Right lobe of liver (tissue), 6 donors: ENCODE measurements around the gene XCL2. TPM values are rescaled to one million over a fixed set of nuclear protein-coding genes. Genes with fewer than 3 reads are reported as not detected.
"Not testable (repeated sequence)": the region's sequence is repeated elsewhere in the genome, so short reads cannot be mapped to it uniquely, and the experiment has no call there.

ENCODE experiments used
- ATAC-seq, 4 donors: fragments of 200-7000 bp; cut with Tn5 transposase; one replicate each; pipeline ENCODE4 v1.9.1; 2020; ENCODE audit warnings: mild to moderate bottlenecking in 4 of 4, moderate library complexity in 4 of 4
- DNase-seq, 3 donors: peaks; one replicate each; pipeline ENCODE4 v3.0.0-alpha.2; 2020
- H3K27ac ChIP-seq, 3 donors: fragments of 200-600 bp; one replicate each; pipeline ENCODE4 v1.8.0; 2022
- H3K27me3 ChIP-seq, 2 donors: fragments of 200-600 bp; one replicate each; pipeline ENCODE4 v1.8.0; 2022
- H3K36me3 ChIP-seq, 4 donors: fragments of 200-600 bp; sonication (generic) in 1 of 4; one replicate each; pipeline versions ENCODE4 v1.5.1 to v1.8.0; 2017 to 2022; ENCODE audit warnings: control low read depth in 1 of 4
- H3K4me1 ChIP-seq, 4 donors: fragments of 200-600 bp; sonication (generic) in 1 of 4; one replicate each; pipeline versions ENCODE4 v1.5.1 to v1.8.0; 2017 to 2022; ENCODE audit warnings: control low read depth in 1 of 4
- H3K4me3 ChIP-seq, 3 donors: fragments of 200-600 bp; one replicate each; pipeline ENCODE4 v1.8.0; 2022
- H3K9me3 ChIP-seq, 4 donors: fragments of 200-600 bp; sonication (generic) in 1 of 4; one replicate each; pipeline versions ENCODE4 v1.5.1 to v1.8.0; 2017 to 2022; ENCODE audit warnings: control low read depth in 1 of 4
- CTCF ChIP-seq, 4 donors: fragments of 200-600 bp in 3 of 4; fragments of 450-650 bp in 1 of 4; IDR thresholded peaks; one replicate each; pipeline versions ENCODE4 v1.5.1 to v1.8.0; 2016 to 2022; ENCODE audit warnings: antibody characterized with exemption in 4 of 4, mild to moderate bottlenecking in 2 of 4
- POLR2A ChIP-seq: fragments of 450-650 bp; IDR thresholded peaks from one replicate; pipeline ENCODE4 v1.6.1; 2017; ENCODE audit warnings: antibody characterized with exemption, mild to moderate bottlenecking
- WGBS: methylation state at CpG from one replicate; pipeline ENCODE4 v1.1.6; 2018; ENCODE audit warnings: low coverage, low lambda C conversion rate; ENCODE audit not compliant: insufficient coverage; ENCODE audit errors: missing lambda C conversion rate; 5-methylcytosine and 5-hydroxymethylcytosine counted together
- intact Hi-C, 2 donors: fragments of 100-400 bp; cut with DNase I; formaldehyde crosslinking; loops; one replicate each; pipeline versions ENCODE4 v1.11.2 to v1.14.1; 2022
- total RNA-seq, 6 experiments: library from RNA; depleted of rRNA in 2 of 6; stranded (reverse); fragments of >200 nt in 2 of 6; fragmentation: NEBNext Ultra II Directional in 3 of 6; extraction: Animal tissue kit (Norgen Biotek cat#: 25700) in 3 of 6; gene quantifications; one replicate each; pipeline versions ENCODE4 v1.1.0 to v1.2.4, GENCODE V29; 2016 to 2023
- donor health status: DM: no; HTN: yes; CAD: no.
- donor health status: DM: no; HTN: no; CAD: no.
- donor health status: DM: no; HTN: no; CAD: no.
- donor health status: DM: no; HTN: yes; CAD: no.
- donor health status: DM: no; HTN: yes; CAD: no.

Gene XCL2
- total RNA-seq, 6 experiments from 2014 or later: 1.4 to 1.6 TPM; not detected in 4

DNA sequence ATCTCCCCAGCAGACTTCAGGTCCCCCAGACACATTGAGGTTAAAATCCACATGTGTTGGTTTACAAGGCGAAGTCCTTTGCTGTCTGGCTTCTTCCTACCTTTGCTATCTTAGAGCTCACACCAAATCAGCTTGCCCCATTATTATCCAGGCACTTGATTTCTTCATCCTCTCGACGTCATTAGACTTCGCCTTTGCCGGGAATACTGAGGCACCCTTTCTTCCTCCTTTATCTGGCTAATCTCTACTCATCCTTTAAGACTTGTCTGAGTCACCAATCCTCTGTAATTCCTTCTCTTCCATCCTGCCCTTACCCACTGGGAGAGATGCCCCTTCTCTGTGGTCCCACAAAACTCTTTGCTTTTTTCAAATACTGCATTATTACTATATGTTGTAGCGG lies 9.2 kb upstream of the XCL2 start:
- DNase-seq (no peak), ATAC-seq (peak in 2 of 4 donors; percentile 11 to 36)
- no peak overlapping the region for H3K4me3 ChIP-seq
- intact Hi-C loops: no loop called here
- H3K36me3 ChIP-seq: no peaks in the 10 kb centered on the region
- H3K27me3 ChIP-seq: no peaks in the 10 kb centered on the region
- peaks cover 0 to 40% (median 16%) of the 10 kb centered on the region in 4 donors for H3K4me1 ChIP-seq
- 67% methylated on average over 6 of the region's 6 CpGs for WGBS
- H3K9me3 ChIP-seq: no peaks in the 10 kb centered on the region
- H3K27ac ChIP-seq: peak overlapping the region; percentile 3 to 83 (median 62)
- no peak for TF ChIP-seq CTCF (IDR thresholded peaks at IDR 0.05)
- no peak for TF ChIP-seq POLR2A

DNA sequence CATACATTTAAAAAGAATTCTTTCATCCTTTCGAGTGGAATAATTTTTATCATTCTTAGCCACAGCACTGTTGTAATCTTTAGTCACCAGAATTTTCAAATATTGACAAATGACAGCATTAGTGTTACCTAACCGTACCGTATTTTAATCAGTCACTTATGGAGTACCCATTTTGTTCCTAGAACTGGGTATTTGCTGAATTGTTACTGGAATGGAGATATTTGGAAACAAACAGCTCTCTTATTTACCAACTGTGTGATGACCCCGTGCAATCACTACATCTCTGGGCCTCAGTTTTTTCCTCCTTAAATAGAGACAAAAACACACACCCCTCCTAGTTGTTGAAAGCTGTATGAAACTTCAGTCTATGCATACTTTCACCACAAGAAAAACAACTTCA lies 7.9 kb upstream of the XCL2 start:
- intact Hi-C loops: no loop called here
- Histone ChIP-seq H3K4me1 (peaks cover 0 to 40% (median 20%) of the 10 kb centered on the region in 4 donors), H3K27me3 (no peaks in the 10 kb centered on the region), H3K36me3 (no peaks in the 10 kb centered on the region), H3K4me3 (no peak overlapping the region), H3K9me3 (no peaks in the 10 kb centered on the region), H3K27ac (peak overlapping the region; percentile 31 to 83 (median 71))
- TF ChIP-seq POLR2A (no peak), CTCF (IDR thresholded peaks at IDR 0.05) (peak in 1 of 4 donors; percentile 5)
- WGBS: 34% methylated on average over 4 of the region's 4 CpGs
- DNase-seq: no peak
- peak; percentile 80 to 97 (median 88) for ATAC-seq

- TF ChIP-seq POLR2A (no peak), CTCF (IDR thresholded peaks at IDR 0.05) (no peak)
- WGBS: 14% methylated on average over 1 of the region's 1 CpG
- no peaks in the 10 kb centered on the region for H3K27me3 ChIP-seq
- H3K4me1 ChIP-seq: peaks cover 0 to 45% (median 20%) of the 10 kb centered on the region in 4 donors
- peak in 1 of 4 donors; percentile 9 for ATAC-seq
- no peak for DNase-seq
- intact Hi-C loops: no loop called here
- no peak overlapping the region for H3K4me3 ChIP-seq
- H3K36me3 ChIP-seq: no peaks in the 10 kb centered on the region
- peak overlapping the region; percentile 31 to 83 (median 71) for H3K27ac ChIP-seq
- H3K9me3 ChIP-seq: no peaks in the 10 kb centered on the region
Observed at GRCh38 chr1:168550971-168551370, 7.2 kb upstream of the XCL2 start.

DNA sequence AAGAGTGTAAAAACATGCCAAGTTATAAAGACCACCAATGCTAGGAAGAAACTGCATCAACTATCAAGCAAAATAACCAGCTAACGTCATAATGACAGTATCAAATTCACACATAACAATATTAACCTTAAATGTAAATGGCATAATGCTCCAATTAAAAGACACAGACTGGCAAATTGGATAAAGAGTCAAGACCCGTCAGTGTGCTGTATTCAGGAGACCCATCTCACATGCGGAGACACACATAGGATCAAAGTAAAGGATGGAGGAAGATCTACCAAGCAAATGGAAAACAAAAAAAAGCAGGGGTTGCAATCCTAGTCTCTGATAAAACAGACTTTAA lies 2.7 kb upstream of the XCL2 start:
- H3K4me3 ChIP-seq, H3K27me3 ChIP-seq, H3K36me3 ChIP-seq, H3K9me3 ChIP-seq, intact Hi-C loops, H3K27ac ChIP-seq, DNase-seq, ATAC-seq: not testable (repeated sequence)
- H3K4me1 ChIP-seq: peaks cover 0 to 24% (median 5%) of the 10 kb centered on the region in 4 donors
- 45% methylated on average over 1 of the region's 3 CpGs for WGBS

- H3K4me3 ChIP-seq, H3K9me3 ChIP-seq, H3K36me3 ChIP-seq, intact Hi-C loops, H3K27ac ChIP-seq, H3K27me3 ChIP-seq: not testable (repeated sequence)
- 14% methylated on average over 7 of the region's 7 CpGs for WGBS
- ATAC-seq (peak; percentile 97 to 100 (median 98)), DNase-seq (peak in 1 of 3 donors; percentile 51)
- peaks cover 0 to 18% (median 2%) of the 10 kb centered on the region in 4 donors for H3K4me1 ChIP-seq
- TF ChIP-seq CTCF (IDR thresholded peaks at IDR 0.05): peak; percentile 47 to 88 (median 62)
Observed at GRCh38 chr1:168545678-168546552, 2.1 kb upstream of the XCL2 start.

DNA sequence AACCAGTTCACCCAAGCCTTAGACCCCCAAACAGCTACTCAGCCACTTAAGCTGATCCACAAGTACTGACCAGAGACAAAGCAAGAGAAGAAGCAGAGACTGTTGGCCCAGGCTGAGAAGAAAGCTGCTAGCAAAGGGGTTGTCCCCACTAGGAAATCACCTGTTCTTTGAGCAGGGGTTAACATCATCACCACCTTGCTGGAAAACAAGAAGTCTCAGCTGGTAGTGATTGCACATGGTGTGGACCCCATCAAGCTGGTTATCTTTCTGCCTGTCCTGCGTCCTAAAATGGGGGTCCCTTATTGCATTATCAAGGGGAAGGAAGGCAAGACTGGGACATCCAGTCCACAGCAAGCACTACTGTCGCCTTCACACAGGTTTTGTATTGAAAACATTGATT lies 819 bp downstream of the XCL2 start:
- ATAC-seq, H3K36me3 ChIP-seq, DNase-seq, intact Hi-C loops, H3K27me3 ChIP-seq, H3K27ac ChIP-seq, H3K4me3 ChIP-seq, H3K9me3 ChIP-seq: not testable (repeated sequence)
- H3K4me1 ChIP-seq: peaks cover 0 to 12% (median 0%) of the 10 kb centered on the region in 4 donors
- WGBS: 90% methylated on average over 1 of the region's 2 CpGs

DNA sequence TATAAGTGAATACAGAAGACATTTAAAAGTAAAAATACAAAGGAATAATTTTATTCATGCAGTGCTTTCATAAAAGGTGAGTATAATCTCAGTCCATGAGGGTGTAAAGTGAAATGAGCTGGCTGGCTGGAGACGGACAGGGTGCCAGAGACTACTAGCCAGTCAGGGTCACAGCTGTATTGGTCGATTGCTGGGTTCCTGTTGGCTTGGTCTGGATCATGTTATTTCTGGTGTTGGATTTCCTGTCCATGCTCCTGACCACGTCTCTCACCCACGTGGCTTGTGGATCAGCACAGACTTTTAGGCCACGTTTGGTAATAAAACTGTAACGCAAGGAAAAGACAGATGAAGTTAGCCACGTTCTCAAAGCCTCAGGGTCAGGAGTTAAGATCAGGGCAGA lies 3.0 kb downstream of the XCL2 start:
- ATAC-seq: peak in 3 of 4 donors; percentile 40 to 56 (median 54)
- WGBS: 59% methylated on average over 7 of the region's 7 CpGs
- H3K4me1 ChIP-seq, H3K27me3 ChIP-seq, H3K27ac ChIP-seq, H3K4me3 ChIP-seq, intact Hi-C loops, H3K9me3 ChIP-seq, DNase-seq, H3K36me3 ChIP-seq: not testable (repeated sequence)
